H1 (cell line): Measurements from ENCODE around the gene LAPTM4A. TPM values are rescaled to one million over a fixed set of nuclear protein-coding genes. Genes with fewer than 3 reads are reported as not detected.

Experiments
- GTF2F1 ChIP-seq: IDR thresholded peaks from 2 replicates; pipeline ENCODE4 v1.6.1; 2012; ENCODE audit warnings: low read depth, low read length, improper control_type of control experiment, borderline replicate concordance
- JUN ChIP-seq: IDR thresholded peaks from 2 replicates; pipeline ENCODE4 v1.6.1; 2011; ENCODE audit warnings: low read depth, mild to moderate bottlenecking, improper control_type of control experiment, low read length
- SP4 ChIP-seq: IDR thresholded peaks from 2 replicates; pipeline ENCODE4 v1.6.1; 2012; ENCODE audit warnings: low read length, inconsistent platforms
- polyA plus RNA-seq, 7 experiments: library from polyadenylated mRNA; depleted of rRNA in 3 of 7; stranded (reverse) in 5 of 7; unstranded in 2 of 7; fragments of >200 nt in 5 of 7; fragments of 200-250 nt in 2 of 7; gene quantifications; 1 replicate in 5 of 7; 2 replicates in 1 of 7; 4 replicates in 1 of 7; pipeline versions ENCODE4 v1.2.1 to v1.2.3, GENCODE V29; 2011 to 2013; ENCODE audit warnings: missing spikeins in 2 of 7, mixed read lengths in 2 of 7
- total RNA-seq: library from RNA; stranded (reverse); fragmentation: NEBNext Ultra II Directional; extraction: Animal tissue kit (Norgen Biotek cat#: 25700); gene quantifications from 2 replicates; pipeline ENCODE4 v1.2.1, GENCODE V29; 2021

The LAPTM4A gene
- total and polyA plus RNA-seq, 2 of the 8 experiments (the other 6 are each of a cell fraction or from before 2014, with no cell fraction given), result 193 to 419 TPM

DNA sequence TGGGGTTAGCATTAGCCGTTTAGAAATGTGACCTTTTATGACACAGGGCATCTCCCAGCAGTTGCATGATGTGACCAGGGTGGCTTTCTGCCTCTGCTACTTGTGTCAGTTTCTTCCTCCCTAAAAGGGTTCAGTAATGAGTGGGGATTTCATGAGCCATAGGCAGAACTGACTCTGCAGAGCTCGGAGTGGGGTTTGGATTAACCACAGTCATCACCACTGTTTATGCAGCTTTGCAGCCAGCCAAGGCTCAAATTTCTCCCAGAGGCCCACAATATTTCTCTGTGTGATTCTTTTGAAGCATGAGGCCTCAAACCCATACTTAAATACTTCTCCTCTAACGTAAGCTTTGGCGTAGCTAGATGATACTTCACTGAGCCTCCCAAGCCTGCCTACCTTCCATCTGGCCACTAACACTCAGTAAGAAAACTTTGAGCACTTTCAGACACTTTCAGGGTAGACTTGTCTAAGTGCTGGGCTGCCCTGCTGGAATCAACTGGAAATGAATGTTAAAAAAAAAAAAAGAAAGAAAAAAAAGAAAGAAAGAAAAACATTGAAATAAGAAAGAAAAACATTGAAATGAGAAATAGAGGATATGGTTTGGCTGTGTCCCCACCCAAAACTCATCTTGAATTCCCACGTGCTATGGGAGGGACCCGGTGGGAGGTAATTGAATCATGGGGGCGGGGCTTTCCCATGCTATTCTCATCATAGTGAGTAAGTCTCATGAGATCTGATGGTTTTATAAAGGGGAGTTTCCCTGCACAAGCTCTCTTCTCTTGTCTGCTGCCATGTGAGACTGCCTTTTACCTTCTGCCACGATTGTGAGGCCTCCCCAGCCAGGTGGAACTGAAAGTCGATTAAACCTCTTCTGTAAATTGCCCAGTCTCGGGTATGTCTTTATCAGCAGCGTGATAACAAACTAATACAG lies 11.5 kb upstream of the LAPTM4A start (continued):
- TF ChIP-seq GTF2F1, result no peak
- no peak for TF ChIP-seq JUN
- no peak for TF ChIP-seq SP4
